OCI-M2 (cell line): Measurements from ENCODE around the gene KCNAB1.

Experiments
- DNase-seq: peaks from one replicate; lab custom pipeline; 2025; ENCODE audit not compliant: unreplicated experiment; lab: John Stamatoyannopoulos, UW

Gene KCNAB1

GRCh38 chr3:156479604-156480003, 359.2 kb downstream of the KCNAB1 start:
- DNase-seq = no peak

DNA sequence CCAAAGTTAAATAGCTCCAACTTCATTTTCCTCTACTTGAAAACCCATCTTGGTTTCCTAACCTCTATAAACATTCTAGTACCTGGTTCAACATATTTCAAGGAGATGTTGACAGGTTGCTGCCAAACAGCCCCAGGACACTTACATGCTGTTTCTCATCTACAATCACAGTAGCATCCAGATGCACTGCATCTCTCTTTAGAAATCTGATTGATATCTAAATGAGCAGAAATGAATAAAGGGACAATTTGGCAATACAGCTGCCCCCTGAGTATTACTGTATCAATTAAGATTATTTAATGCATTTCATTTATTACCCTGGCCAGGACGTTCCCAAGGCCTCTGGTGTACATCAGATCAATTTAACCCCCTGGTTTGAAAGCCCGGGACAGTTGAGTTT, 360.6 kb downstream of the KCNAB1 start:
- no peak for DNase-seq

- no peak for DNase-seq
Measured at GRCh38 chr3:156483002-156483401, 362.6 kb downstream of the KCNAB1 start.

GRCh38 chr3:156483426-156483825, 363.0 kb downstream of the KCNAB1 start:
- no peak for DNase-seq

GRCh38 chr3:156483961-156484787, 363.8 kb downstream of the KCNAB1 start:
- DNase-seq = no peak

GRCh38 chr3:156488767-156489166, 368.4 kb downstream of the KCNAB1 start:
- no peak for DNase-seq

DNA sequence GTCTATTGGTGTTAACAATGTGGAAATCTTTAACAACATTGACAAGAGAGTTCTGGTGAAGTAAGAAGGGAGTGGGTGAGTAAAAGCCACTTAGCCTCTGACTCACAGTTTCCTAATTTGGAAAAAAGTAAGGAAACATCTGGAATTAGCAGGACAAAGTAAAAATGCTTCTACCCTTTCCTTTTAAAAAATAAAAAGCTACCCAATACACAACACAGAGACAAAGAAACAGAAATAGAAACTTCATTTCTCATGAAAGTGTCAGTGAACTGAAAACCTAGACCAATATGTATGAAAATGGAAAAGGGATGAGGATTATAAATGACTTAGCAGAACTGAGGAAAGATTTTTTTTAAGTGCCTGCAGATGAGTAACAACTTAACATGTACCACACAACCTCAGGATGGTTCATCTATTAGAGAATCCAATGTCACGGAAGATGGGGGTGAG, 369.1 kb downstream of the KCNAB1 start:
- no peak for DNase-seq

- no peak for DNase-seq
Measured at GRCh38 chr3:156491192-156491591, 370.8 kb downstream of the KCNAB1 start.

- no peak for DNase-seq
Measured at GRCh38 chr3:156492801-156493261, 372.5 kb downstream of the KCNAB1 start.

DNA sequence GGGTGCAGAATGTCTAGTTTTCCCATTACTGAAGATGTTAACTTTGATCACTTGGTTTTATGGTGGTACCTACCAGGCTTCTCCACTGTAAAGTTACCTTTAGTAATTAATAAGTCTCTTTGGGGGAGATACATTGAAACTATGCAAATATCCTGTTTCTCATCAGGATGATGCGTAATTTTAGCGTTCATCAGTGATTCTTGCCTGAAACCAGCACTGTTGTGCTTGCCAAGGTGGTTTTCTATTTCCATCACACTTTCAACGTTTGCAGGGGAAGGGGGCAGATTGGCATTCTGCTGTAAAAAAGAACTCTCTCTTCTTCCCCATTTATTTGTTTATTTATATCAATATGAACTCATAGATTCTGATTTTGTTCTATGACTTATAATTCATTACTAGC, 373.5 kb downstream of the KCNAB1 start:
- no peak for DNase-seq

DNA sequence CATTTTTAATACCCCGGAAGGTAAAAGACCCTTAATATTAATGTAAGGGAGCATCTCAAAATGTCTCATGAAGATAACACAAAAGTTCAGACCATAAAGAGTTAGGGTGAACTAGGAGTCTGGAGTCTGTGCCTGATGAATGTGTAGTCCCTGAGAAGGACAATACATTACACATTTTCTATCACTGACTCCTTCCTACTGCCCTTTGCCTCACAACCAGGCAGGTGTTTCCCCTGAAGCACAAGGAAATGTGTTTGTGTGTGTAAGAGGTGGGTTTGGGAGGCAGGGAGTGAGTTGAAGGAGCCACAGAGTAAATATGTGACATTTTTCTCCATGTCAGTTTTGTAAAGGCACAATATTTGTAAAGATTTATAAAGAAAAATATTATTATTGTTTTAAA, 375.4 kb downstream of the KCNAB1 start:
- DNase-seq = no peak

GRCh38 chr3:156497326-156497725, 376.9 kb downstream of the KCNAB1 start:
- no peak for DNase-seq

GRCh38 chr3:156498307-156498706, 377.9 kb downstream of the KCNAB1 start:
- no peak for DNase-seq

- no peak for DNase-seq
Measured at GRCh38 chr3:156507285-156507684, 386.9 kb downstream of the KCNAB1 start.

DNA sequence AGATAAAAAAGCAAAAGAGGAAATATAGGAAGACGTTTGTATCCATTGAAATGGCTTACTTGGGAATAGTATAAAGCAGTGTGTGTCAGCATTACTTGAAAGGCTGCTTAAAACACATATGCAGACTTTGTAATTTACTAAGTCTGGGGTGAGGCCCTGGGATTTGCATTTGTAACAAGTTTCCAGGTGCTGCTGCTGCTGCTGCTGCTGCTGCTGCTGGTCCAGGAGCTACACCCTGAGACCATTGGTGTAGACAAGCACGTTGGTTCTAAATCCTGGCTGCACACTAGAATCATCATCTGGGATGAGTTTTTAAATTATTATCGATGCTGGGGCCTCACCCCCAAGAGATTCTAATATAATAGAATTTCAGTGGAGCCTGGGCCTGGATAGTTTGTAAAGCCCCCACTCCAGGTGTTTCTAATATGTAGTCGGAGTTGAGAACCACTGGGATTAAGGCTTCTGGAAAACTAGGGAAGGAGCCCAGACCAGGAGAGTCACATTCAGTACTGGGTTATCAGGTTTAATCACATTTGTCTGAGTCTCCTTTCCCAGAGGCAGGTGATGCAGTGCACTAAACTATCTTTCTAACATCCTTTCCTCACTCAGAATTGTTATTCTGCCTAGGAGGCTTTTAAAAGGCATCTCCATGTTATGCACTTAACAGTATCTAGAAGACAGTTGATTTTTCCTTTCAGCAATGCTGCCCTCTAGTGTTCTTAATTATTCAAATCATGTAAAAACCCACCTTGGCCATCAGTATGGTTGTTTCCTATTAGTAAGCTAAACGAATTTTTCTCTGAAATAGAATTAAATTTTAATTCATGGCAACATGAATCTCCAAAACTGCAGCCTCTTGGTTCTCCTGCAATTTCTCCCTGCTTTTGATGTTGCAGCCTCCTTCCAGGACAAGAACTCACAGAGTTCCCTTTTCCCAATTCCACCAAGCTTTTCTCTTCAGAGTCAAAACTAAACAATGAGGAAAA, 389.1 kb downstream of the KCNAB1 start:
- no peak for DNase-seq

GRCh38 chr3:156511987-156512677, 391.8 kb downstream of the KCNAB1 start:
- DNase-seq = no peak

DNA sequence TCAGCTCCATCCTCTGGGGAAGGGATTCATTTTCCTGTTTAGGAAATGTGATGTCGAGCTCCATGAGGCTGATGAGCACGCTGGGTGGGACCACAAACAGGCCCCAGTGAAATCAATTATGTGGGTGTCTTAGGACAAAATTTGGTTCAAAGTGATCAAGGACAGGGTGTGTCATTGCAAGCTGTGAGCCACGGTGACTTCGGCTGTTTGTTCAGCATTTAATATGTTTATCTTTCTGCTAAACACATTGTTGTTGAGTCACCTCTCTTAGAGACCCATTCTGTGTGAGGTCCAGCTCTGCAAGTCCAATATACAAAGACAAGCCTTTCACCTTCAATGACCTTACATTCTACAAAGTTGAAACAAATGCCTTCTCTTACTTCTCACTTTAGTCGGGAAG, 393.2 kb downstream of the KCNAB1 start:
- DNase-seq = no peak

- DNase-seq = no peak
Measured at GRCh38 chr3:156516284-156516683, 395.9 kb downstream of the KCNAB1 start.

DNA sequence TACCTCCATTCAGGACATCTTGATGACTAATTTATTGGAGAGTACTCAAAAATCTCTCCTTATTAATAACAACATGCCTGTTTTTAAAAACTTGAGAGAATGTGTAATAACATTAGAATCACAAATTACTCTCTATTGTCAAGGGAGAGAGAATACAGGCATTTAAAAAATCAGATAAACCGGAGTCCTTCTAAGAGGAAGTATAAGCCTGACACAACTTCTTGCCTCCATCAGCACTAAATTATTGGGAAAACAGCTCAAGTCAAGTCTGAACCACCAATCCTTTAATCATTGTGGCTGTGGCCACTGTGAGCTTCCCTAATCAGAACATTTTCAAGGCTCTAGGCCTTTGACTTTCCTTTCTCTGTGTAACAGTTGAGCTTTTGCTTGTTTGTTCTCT, 396.6 kb downstream of the KCNAB1 start:
- no peak for DNase-seq

GRCh38 chr3:156518726-156519125, 398.3 kb downstream of the KCNAB1 start:
- no peak for DNase-seq

DNA sequence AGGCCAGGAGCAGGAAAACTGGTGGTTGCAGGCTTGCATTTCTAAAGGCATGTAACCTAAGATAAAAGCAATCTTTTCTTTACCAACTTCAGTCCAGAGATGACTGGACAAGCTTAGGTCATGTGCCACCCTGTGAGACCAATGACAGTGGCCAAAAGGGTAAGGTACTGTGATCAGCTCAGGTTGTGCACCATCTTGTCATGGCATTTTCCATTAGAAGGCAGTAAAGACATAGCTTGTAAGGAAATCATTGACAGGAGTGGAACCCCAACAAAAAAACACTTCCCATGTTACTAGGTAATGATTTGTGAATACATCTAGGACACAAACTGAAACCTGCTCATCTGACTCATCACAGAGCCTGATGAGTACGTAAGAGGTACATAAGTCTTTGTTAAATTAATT, 399.4 kb downstream of the KCNAB1 start:
- DNase-seq = no peak
